PC-9 (cell line): ENCODE results near the gene PRKAG2. TPM values are rescaled to one million over a fixed set of nuclear protein-coding genes. Genes with fewer than 3 reads are reported as not detected.

ENCODE experiments used
- BruUV-seq: library from RNA; stranded (reverse); fragments of 400-500 nt; replicated peaks from 2 replicates; lab custom pipeline; 2021; lab: Mats Ljungman, UMichigan
- CTCF ChIA-PET: fragments of 300-600 bp; sonication (Branson Sonifier 250); formaldehyde crosslinking; loops from one replicate; lab custom pipeline; 2022; ENCODE audit warnings: antibody characterized with exemption; lab: Charles Lee
- POLR2A ChIA-PET: fragments of 300-600 bp; sonication (Branson Sonifier 250); formaldehyde crosslinking; loops from one replicate; lab custom pipeline; 2022; ENCODE audit warnings: antibody characterized with exemption; ENCODE audit not compliant: unreplicated experiment; lab: Charles Lee
- DNase-seq, 2 experiments: peaks; one replicate each; pipeline versions ENCODE4 v3.0.0 to v3.0.0-alpha.2; 2015 to 2022; ENCODE audit warnings: mixed read lengths in 1 of 2
- H2AFZ ChIP-seq: fragments of 200-600 bp; sonication (generic); 2 replicates; pipeline ENCODE4 v1.8.1; 2017; ENCODE audit warnings: antibody characterized with exemption
- H3F3A ChIP-seq: fragments of 200-600 bp; sonication (generic); 2 replicates; pipeline ENCODE4 v1.8.1; 2017; ENCODE audit warnings: antibody characterized with exemption, mild to moderate bottlenecking, low read depth; ENCODE audit not compliant: insufficient read depth
- H3K27ac ChIP-seq: fragments of 200-600 bp; sonication (generic); 2 replicates; pipeline ENCODE4 v1.6.1; 2016; ENCODE audit warnings: mixed run types
- H3K27me3 ChIP-seq: fragments of 200-600 bp; sonication (generic); 2 replicates; pipeline ENCODE4 v1.6.1; 2016; ENCODE audit warnings: low read depth, mixed run types; ENCODE audit not compliant: insufficient read depth
- H3K36me3 ChIP-seq: fragments of 200-600 bp; sonication (generic); 2 replicates; pipeline ENCODE4 v1.6.1; 2016; ENCODE audit warnings: low read depth, mixed run types
- H3K4me1 ChIP-seq: fragments of 200-600 bp; sonication (generic); replicated peaks from 2 replicates; pipeline ENCODE4 v1.6.1; 2016; ENCODE audit warnings: mixed run types; ENCODE audit not compliant: insufficient read depth
- H3K4me2 ChIP-seq: fragments of 200-600 bp; sonication (generic); 2 replicates; pipeline ENCODE4 v1.6.1; 2017; ENCODE audit warnings: mixed run types
- H3K4me3 ChIP-seq: fragments of 200-600 bp; sonication (generic); 2 replicates; pipeline ENCODE4 v1.6.1; 2016; ENCODE audit warnings: mixed run types
- H3K79me2 ChIP-seq: fragments of 200-600 bp; sonication (generic); 2 replicates; pipeline ENCODE4 v1.6.1; 2017; ENCODE audit warnings: low read depth, mixed run types
- H3K9me2 ChIP-seq: fragments of 200-600 bp; sonication (generic); 2 replicates; pipeline ENCODE4 v1.8.1; 2017; ENCODE audit warnings: mild to moderate bottlenecking; ENCODE audit not compliant: insufficient read depth
- H3K9me3 ChIP-seq: fragments of 200-600 bp; sonication (generic); 2 replicates; pipeline ENCODE4 v1.8.1; 2016; ENCODE audit warnings: low read depth; ENCODE audit not compliant: insufficient read depth
- H4K20me1 ChIP-seq: fragments of 200-600 bp; sonication (generic); 2 replicates; pipeline ENCODE4 v1.8.1; 2017; ENCODE audit not compliant: insufficient read depth
- CTCF ChIP-seq: fragments of 200-600 bp; sonication (generic); conservative IDR thresholded peaks from 2 replicates; pipeline ENCODE4 v1.6.1; 2017; ENCODE audit warnings: mixed run types, antibody characterized with exemption, mild to moderate bottlenecking, moderate library complexity
- EZH2 ChIP-seq: fragments of 200-600 bp; sonication (generic); IDR thresholded peaks from 2 replicates; pipeline ENCODE4 v1.8.0; 2017; ENCODE audit warnings: antibody characterized with exemption, low read depth
- intact Hi-C: fragments of 100-400 bp; cut with micrococcal nuclease; formaldehyde crosslinking; loops from one replicate; pipeline ENCODE4 v1.10.0; 2022; ENCODE audit not compliant: unreplicated experiment
- total RNA-seq: library from RNA; stranded (reverse); gene quantifications from 2 replicates; pipeline ENCODE4 v1.2.3, GENCODE V29; 2021

PRKAG2 gene
- total RNA-seq, 1 experiment from 2014 or later, result 37.3 TPM

DNA sequence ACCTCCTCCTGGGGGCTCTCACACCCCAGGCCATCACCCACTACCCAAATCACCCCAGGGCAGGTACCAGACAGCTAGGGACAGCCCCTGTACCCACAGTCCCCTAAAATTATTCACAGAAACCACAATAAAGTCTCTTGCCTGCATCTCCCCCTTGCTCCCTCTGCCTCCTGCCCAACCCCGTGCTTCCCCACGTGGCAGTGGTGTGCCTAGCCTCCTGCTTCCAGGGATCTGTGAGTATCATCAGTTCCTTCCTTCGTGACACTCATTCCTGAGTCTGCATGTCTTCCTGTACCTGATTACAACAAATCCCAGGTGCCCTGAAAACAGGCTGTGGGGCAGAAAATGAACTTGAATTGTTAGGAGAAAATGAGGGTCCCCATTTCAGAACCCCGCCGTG, 61.5 kb downstream of the PRKAG2 start:
- Histone ChIP-seq H3K27ac (no peak overlapping the region), H3K4me1 (peaks cover 18% of the 10 kb centered on the region), H2AFZ (no peak overlapping the region), H3K36me3 (no peaks in the 10 kb centered on the region), H3K79me2 (no peaks in the 10 kb centered on the region), H3K4me2 (no peak overlapping the region), H3K9me2 (no peaks in the 10 kb centered on the region), H3F3A (peaks cover 12% of the 10 kb centered on the region), H3K4me3 (no peak overlapping the region), H4K20me1 (no peaks in the 10 kb centered on the region), H3K27me3 (no peaks in the 10 kb centered on the region), H3K9me3 (no peaks in the 10 kb centered on the region)
- DNase-seq, result no peak
- ChIA-PET CTCF (no interaction called here), POLR2A (no interaction called here)
- TF ChIP-seq EZH2, result no peak
- TF ChIP-seq CTCF, result no peak
- intact Hi-C loops, result no loop called here
- BruUV-seq, result no TSS peak

DNA sequence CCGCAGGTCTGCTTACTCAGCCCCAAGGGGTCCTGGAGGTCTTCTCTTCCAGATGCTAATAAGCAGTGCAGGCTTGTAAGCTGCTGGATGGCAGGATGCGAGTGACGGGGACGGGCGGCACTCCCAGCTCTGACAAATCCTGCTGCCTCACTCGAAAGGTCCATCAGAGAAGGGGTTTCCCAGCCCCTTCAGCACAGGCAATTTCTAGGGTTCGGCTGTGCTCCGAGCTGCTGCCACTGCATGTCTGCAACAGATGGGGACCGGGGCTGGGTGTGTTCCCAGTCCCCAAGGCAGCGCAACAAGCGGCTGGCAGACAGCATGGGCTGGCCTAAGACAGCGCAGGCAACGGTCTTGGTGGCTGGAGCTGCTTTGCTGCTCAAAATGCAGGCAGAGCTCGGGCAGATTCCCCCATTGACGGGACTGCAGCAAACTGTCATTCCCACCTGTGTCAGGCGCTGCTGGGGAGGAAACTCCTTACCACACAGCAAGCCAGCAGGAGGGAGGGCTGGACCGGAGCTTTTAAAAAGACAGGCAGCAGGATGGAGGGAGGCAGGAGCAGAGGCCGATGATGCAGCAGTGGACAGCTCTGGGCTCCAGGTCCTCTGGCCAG, 62.4 kb downstream of the PRKAG2 start:
- Histone ChIP-seq H4K20me1 (no peaks in the 10 kb centered on the region), H3K36me3 (no peaks in the 10 kb centered on the region), H3F3A (peaks cover 12% of the 10 kb centered on the region), H3K4me3 (no peak overlapping the region), H3K27ac (no peak overlapping the region), H2AFZ (no peak overlapping the region), H3K4me1 (peaks cover 12% of the 10 kb centered on the region), H3K27me3 (no peaks in the 10 kb centered on the region), H3K79me2 (no peaks in the 10 kb centered on the region), H3K9me3 (no peaks in the 10 kb centered on the region), H3K9me2 (no peaks in the 10 kb centered on the region), H3K4me2 (no peak overlapping the region)
- ChIA-PET CTCF (interaction anchor here (0.6 kb wide), 1 partner anchor 55 kb away, joined by 3 read pairs; no protein-coding TSS in a partner anchor), POLR2A (no interaction called here)
- no TSS peak for BruUV-seq
- TF ChIP-seq EZH2, result no peak
- no peak for TF ChIP-seq CTCF
- no peak for DNase-seq
- intact Hi-C loops, result no loop called here

DNA sequence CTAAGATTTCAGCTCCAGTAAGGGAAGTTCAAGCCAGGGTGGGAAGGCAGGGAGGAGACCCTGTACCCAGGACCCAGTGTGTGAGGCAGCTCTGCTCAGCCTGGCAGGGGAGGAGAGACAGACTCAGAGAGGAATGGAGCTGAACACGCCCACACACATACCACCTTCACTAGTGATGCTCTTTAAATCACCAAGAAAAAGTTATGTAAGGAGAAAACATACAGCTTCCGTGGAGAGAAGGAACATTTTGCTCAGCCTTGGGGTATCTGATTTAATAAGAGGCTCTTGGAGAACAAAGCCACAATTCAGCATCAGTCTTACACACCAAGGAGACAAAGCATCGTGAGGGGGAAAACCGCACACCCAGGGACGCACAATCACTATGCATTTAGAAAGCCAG, 62.9 kb downstream of the PRKAG2 start:
- no peak for DNase-seq
- H3K9me3 ChIP-seq, result no peaks in the 10 kb centered on the region
- ChIA-PET POLR2A (no interaction called here), CTCF (interaction anchor here (0.6 kb wide), 1 partner anchor 54 kb away, joined by 3 read pairs; no protein-coding TSS in a partner anchor)
- peaks cover 7% of the 10 kb centered on the region; the same call in 1 of the 2 replicates for H3K4me1 ChIP-seq
- intact Hi-C loops, result no loop called here
- TF ChIP-seq EZH2, result no peak
- no peak for TF ChIP-seq CTCF
- H3K4me2 ChIP-seq, result no peak overlapping the region
- H4K20me1 ChIP-seq, result no peaks in the 10 kb centered on the region
- H3F3A ChIP-seq, result peaks cover 7% of the 10 kb centered on the region
- H3K27ac ChIP-seq, result no peak overlapping the region
- no peaks in the 10 kb centered on the region for H3K36me3 ChIP-seq
- no peak overlapping the region for H2AFZ ChIP-seq
- no peaks in the 10 kb centered on the region for H3K79me2 ChIP-seq
- no peaks in the 10 kb centered on the region for H3K9me2 ChIP-seq
- no TSS peak for BruUV-seq
- no peaks in the 10 kb centered on the region for H3K27me3 ChIP-seq
- H3K4me3 ChIP-seq, result no peak overlapping the region
